Lung (tissue), 12 donors: ENCODE results near the gene EXOC6B. TPM values are rescaled to one million over a fixed set of nuclear protein-coding genes. Genes with fewer than 3 reads are reported as not detected.

ENCODE experiments used
- ATAC-seq: fragments of 200-7000 bp; cut with Tn5 transposase; one replicate; pipeline ENCODE4 v1.9.1; 2020; ENCODE audit warnings: moderate number of reproducible peaks; ENCODE audit not compliant: insufficient read depth, low FRiP score
- DNase-seq, 3 donors: peaks; one replicate each; pipeline ENCODE4 v3.0.0-alpha.2; 2013 to 2017
- H3K27ac ChIP-seq, 2 donors: one replicate each; pipeline ENCODE4 v1.5.1; 2013; ENCODE audit warnings: mild to moderate bottlenecking in 2 of 2, moderate library complexity in 2 of 2, control low read depth in 1 of 2, inconsistent platforms in 1 of 2, low read depth in 1 of 2, low read length in 1 of 2
- H3K27me3 ChIP-seq, 3 donors: one replicate each; pipeline ENCODE4 v1.5.1; 2013; ENCODE audit warnings: low read length in 2 of 3; ENCODE audit not compliant: control insufficient read depth in 3 of 3, insufficient read depth in 3 of 3
- H3K36me3 ChIP-seq, 4 donors: one replicate each; pipeline ENCODE4 v1.5.1; 2013; ENCODE audit warnings: low read length in 4 of 4, mild to moderate bottlenecking in 1 of 4, moderate library complexity in 1 of 4; ENCODE audit not compliant: control insufficient read depth in 4 of 4, insufficient read depth in 4 of 4
- H3K4me1 ChIP-seq, 5 donors: one replicate each; pipeline ENCODE4 v1.5.1; 2013; ENCODE audit warnings: low read length in 5 of 5, mild to moderate bottlenecking in 2 of 5, moderate library complexity in 1 of 5; ENCODE audit not compliant: control insufficient read depth in 5 of 5, insufficient read depth in 5 of 5
- H3K4me3 ChIP-seq: one replicate; pipeline ENCODE4 v1.5.1; 2013; ENCODE audit warnings: mild to moderate bottlenecking, control low read depth, moderate library complexity
- H3K9ac ChIP-seq, 2 donors: one replicate each; pipeline ENCODE4 v1.5.1; 2013; ENCODE audit warnings: low read length in 2 of 2, control low read depth in 1 of 2; ENCODE audit not compliant: insufficient read depth in 1 of 2
- H3K9me3 ChIP-seq, 4 donors: one replicate each; pipeline ENCODE4 v1.5.1; 2013; ENCODE audit warnings: low read length in 3 of 4, mild to moderate bottlenecking in 1 of 4, moderate library complexity in 1 of 4; ENCODE audit not compliant: control insufficient read depth in 4 of 4, insufficient read depth in 3 of 4
- whole genome bisulfite sequencing, 2 donors: extraction: QIAGEN DNeasy Blood & Tissue Kit; methylation state at CpG; one replicate each; pipeline ENCODE4 v1.1.7; 2013; 5-methylcytosine and 5-hydroxymethylcytosine counted together
- polyA plus RNA-seq, 2 donors: library from polyadenylated mRNA; stranded (reverse); fragments of 200-250 nt; gene quantifications; one replicate each; pipeline ENCODE4 v1.2.1, GENCODE V29; 2013
- total RNA-seq, 2 donors: library from RNA; depleted of rRNA in 1 of 2; stranded (reverse); fragments of >200 nt in 1 of 2; gene quantifications; one replicate each; pipeline ENCODE4 v1.2.1, GENCODE V29; 2014 to 2021
- TF ChIP-seq, protein P1 (sequence below): IDR thresholded peaks from 2 replicates; pipeline ENCODE4 v1.5.1; 2012; ENCODE audit warnings: mild to moderate bottlenecking; ENCODE audit errors: control extremely low read depth, extremely low read depth
- donor health status: control.
- donor health status: control.
- donor health status: Bipolar disorder and iron deficiency.
- donor health status: healthy.
- donor health status: DM: yes; HTN: yes; CAD: no.

EXOC6B gene
- total and polyA plus RNA-seq, 4 donors = 3.3 to 46.0 (median 12.7) TPM

DNA sequence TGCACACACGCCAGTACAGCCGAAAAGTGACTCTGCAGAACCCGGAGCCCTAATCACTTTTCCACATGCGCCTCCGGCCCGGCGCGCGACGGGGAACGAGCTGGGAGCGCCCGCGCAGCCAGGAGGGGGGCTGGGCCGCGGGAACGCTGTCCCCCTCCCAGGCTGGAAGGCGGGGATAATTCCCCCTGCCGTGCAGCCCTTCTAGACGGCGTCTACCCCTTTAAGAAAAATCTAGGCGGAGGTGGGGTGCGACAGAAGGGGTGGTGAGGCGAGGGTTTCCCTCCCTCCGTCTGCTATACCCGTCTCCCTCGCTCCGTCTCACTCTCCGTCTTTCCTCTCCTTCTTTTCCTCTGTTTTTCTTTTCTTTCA is 680.6 kb downstream of the EXOC6B start:
- TF ChIP-seq, protein P1, sequence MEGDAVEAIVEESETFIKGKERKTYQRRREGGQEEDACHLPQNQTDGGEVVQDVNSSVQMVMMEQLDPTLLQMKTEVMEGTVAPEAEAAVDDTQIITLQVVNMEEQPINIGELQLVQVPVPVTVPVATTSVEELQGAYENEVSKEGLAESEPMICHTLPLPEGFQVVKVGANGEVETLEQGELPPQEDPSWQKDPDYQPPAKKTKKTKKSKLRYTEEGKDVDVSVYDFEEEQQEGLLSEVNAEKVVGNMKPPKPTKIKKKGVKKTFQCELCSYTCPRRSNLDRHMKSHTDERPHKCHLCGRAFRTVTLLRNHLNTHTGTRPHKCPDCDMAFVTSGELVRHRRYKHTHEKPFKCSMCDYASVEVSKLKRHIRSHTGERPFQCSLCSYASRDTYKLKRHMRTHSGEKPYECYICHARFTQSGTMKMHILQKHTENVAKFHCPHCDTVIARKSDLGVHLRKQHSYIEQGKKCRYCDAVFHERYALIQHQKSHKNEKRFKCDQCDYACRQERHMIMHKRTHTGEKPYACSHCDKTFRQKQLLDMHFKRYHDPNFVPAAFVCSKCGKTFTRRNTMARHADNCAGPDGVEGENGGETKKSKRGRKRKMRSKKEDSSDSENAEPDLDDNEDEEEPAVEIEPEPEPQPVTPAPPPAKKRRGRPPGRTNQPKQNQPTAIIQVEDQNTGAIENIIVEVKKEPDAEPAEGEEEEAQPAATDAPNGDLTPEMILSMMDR = no peak
- 1% methylated on average over 26 to 29 of the region's 29 CpGs for WGBS, 2 donors
- no peak overlapping the region for H3K9ac ChIP-seq
- peaks cover 0 to 6% (median 0%) of the 10 kb centered on the region in 4 donors for H3K9me3 ChIP-seq
- H3K36me3 ChIP-seq = no peaks in the 10 kb centered on the region
- peaks cover 3 to 59% (median 32%) of the 10 kb centered on the region in 5 donors for H3K4me1 ChIP-seq
- H3K27ac ChIP-seq = no peak overlapping the region
- H3K27me3 ChIP-seq = peaks cover 4 to 48% (median 37%) of the 10 kb centered on the region in 3 donors
- peak overlapping the region; percentile 14 for H3K4me3 ChIP-seq
- DNase-seq (peak; percentile 47 to 59 (median 52)), ATAC-seq (no peak)

DNA sequence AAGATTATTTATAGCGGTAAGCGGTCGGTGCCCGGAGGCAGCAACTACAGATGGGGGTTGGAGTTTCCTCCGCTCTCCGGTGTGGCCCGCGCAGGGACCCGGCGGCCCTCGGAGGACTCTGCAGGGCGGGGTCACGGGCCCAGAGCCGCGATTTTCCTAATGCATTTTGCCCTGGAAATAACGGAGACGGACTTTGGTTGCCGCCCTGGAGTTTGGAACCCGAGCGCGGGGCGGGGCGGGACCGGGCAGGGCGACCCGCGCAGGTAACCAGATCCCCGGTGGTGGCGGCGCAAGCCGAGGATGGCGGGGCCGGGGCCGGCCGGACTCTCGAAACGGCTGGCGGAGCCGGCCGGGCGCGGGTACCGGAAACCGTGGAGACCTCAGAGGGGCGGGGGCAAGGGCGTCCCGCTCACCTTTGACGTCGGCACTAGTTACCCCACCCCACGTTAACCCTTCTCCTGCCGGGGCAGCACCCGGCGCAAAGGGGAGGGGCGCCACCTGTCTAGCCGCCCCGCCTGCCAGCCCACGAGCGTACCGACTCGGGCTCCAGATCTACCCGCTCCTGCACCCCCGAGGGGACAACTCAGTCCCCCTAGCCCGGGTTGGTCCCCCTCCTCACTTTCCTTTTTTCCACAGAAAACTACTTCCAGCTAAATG is 681.1 kb downstream of the EXOC6B start:
- peaks cover 0 to 6% (median 0%) of the 10 kb centered on the region in 4 donors for H3K9me3 ChIP-seq
- H3K36me3 ChIP-seq = no peaks in the 10 kb centered on the region
- peaks cover 2 to 54% (median 28%) of the 10 kb centered on the region in 5 donors for H3K4me1 ChIP-seq
- peak; percentile 22 to 51 (median 46) for DNase-seq
- 1 to 2% methylated on average over 51 to 63 of the region's 63 CpGs for WGBS, 2 donors
- peaks cover 4 to 45% (median 37%) of the 10 kb centered on the region in 3 donors for H3K27me3 ChIP-seq
- ATAC-seq = no peak
- H3K27ac ChIP-seq = no peak overlapping the region
- TF ChIP-seq, protein P1 = no peak
- no peak overlapping the region for H3K9ac ChIP-seq
- peak overlapping the region; percentile 14 for H3K4me3 ChIP-seq

GRCh38 chr2:72144274-72144631 is 681.6 kb downstream of the EXOC6B start:
- peaks cover 2 to 49% (median 23%) of the 10 kb centered on the region in 5 donors for H3K4me1 ChIP-seq
- TF ChIP-seq, protein P1 = no peak
- no peak overlapping the region for H3K27ac ChIP-seq
- peaks cover 0 to 6% (median 0%) of the 10 kb centered on the region in 4 donors for H3K9me3 ChIP-seq
- WGBS, 2 donors = 8 to 10% methylated on average over 23 of the region's 23 CpGs
- H3K4me3 ChIP-seq = no peak overlapping the region
- DNase-seq (peak in 2 of 3 donors; percentile 26 to 37), ATAC-seq (no peak)
- no peak overlapping the region for H3K9ac ChIP-seq
- H3K27me3 ChIP-seq = peaks cover 4 to 41% (median 36%) of the 10 kb centered on the region in 3 donors
- no peaks in the 10 kb centered on the region for H3K36me3 ChIP-seq
